Caco-2 (cell line): ENCODE data around the gene NLRP1. TPM values are rescaled to one million over a fixed set of nuclear protein-coding genes. Genes with fewer than 3 reads are reported as not detected.

Experiments
- BruUV-seq: library from RNA; stranded (reverse); fragments of 400-500 nt; replicated peaks from 2 replicates; lab custom pipeline; 2021; lab: Mats Ljungman, UMichigan
- CTCF ChIA-PET: fragments of 300-600 bp; sonication (Branson Sonifier 250); formaldehyde crosslinking; loops from one replicate; lab custom pipeline; 2022; ENCODE audit warnings: antibody characterized with exemption; lab: Charles Lee
- POLR2A ChIA-PET: fragments of 300-600 bp; sonication (Branson Sonifier 250); formaldehyde crosslinking; loops from one replicate; lab custom pipeline; 2022; ENCODE audit warnings: antibody characterized with exemption; lab: Charles Lee
- DNase-seq, 2 experiments: peaks; one replicate each; pipeline versions ENCODE4 v3.0.0 to v3.0.0-alpha.2; 2020 to 2022
- H3K27me3 ChIP-seq: replicated peaks from 2 replicates; pipeline ENCODE4 v1.6.0; 2011; ENCODE audit warnings: low read length; ENCODE audit not compliant: control insufficient read depth, insufficient read depth
- H3K36me3 ChIP-seq: 2 replicates; pipeline ENCODE4 v1.5.1; 2011; ENCODE audit warnings: low read length; ENCODE audit not compliant: control insufficient read depth, insufficient read depth
- H3K4me1 ChIP-seq: fragments of 250-450 bp; sonication (Bioruptor Pico); 2 replicates; pipeline ENCODE4 v1.5.1; 2020; ENCODE audit warnings: mild to moderate bottlenecking
- H3K4me3 ChIP-seq: 2 replicates; pipeline ENCODE4 v1.5.1; 2011; ENCODE audit warnings: low read depth, mild to moderate bottlenecking, control low read depth, low read length
- H3K9me3 ChIP-seq: fragments of 250-450 bp; sonication (Bioruptor Pico); 2 replicates; pipeline ENCODE4 v1.5.1; 2020; ENCODE audit warnings: mild to moderate bottlenecking, moderate library complexity
- H3K27ac Mint-ChIP-seq: one replicate; pipeline ENCODE4 v1.8.0; 2022; ENCODE audit warnings: mixed read lengths; ENCODE audit not compliant: unreplicated experiment
- H3K27me3 Mint-ChIP-seq: one replicate; pipeline ENCODE4 v1.8.0; 2022; ENCODE audit warnings: mixed read lengths; ENCODE audit not compliant: insufficient read depth, unreplicated experiment
- H3K36me3 Mint-ChIP-seq: one replicate; pipeline ENCODE4 v1.8.0; 2022; ENCODE audit warnings: mild to moderate bottlenecking, mixed read lengths; ENCODE audit not compliant: insufficient read depth, unreplicated experiment
- H3K4me1 Mint-ChIP-seq: one replicate; pipeline ENCODE4 v1.8.0; 2022; ENCODE audit warnings: low read depth, mixed read lengths; ENCODE audit not compliant: unreplicated experiment
- H3K4me3 Mint-ChIP-seq: one replicate; pipeline ENCODE4 v1.8.0; 2022; ENCODE audit warnings: mild to moderate bottlenecking, moderate library complexity, mixed read lengths; ENCODE audit not compliant: unreplicated experiment
- H3K9me3 Mint-ChIP-seq: one replicate; pipeline ENCODE4 v1.8.0; 2022; ENCODE audit warnings: mixed read lengths; ENCODE audit not compliant: unreplicated experiment
- intact Hi-C: fragments of 100-400 bp; cut with micrococcal nuclease; formaldehyde crosslinking; loops from one replicate; pipeline ENCODE4 v1.10.0; 2022; ENCODE audit not compliant: unreplicated experiment
- total RNA-seq: library from RNA; stranded (reverse); gene quantifications from 2 replicates; pipeline ENCODE4 v1.2.3, GENCODE V29; 2022
- TF ChIP-seq, protein P1 (sequence below), 2 experiments: fragments of 200-600 bp in 1 of 2; IDR thresholded peaks; 1 replicate in 1 of 2; 2 replicates in 1 of 2; pipeline versions ENCODE4 v1.5.1 to v1.8.0; 2011 to 2022; ENCODE audit warnings: antibody characterized with exemption in 1 of 2, control low read depth in 1 of 2, inconsistent platforms in 1 of 2, low read depth in 1 of 2, low read length in 1 of 2, mild to moderate bottlenecking in 1 of 2, moderate library complexity in 1 of 2; ENCODE audit not compliant: insufficient read depth in 1 of 2, severe bottlenecking in 1 of 2, unreplicated experiment in 1 of 2

The NLRP1 gene
- total RNA-seq, 1 experiment from 2014 or later = 0.09 TPM

DNA sequence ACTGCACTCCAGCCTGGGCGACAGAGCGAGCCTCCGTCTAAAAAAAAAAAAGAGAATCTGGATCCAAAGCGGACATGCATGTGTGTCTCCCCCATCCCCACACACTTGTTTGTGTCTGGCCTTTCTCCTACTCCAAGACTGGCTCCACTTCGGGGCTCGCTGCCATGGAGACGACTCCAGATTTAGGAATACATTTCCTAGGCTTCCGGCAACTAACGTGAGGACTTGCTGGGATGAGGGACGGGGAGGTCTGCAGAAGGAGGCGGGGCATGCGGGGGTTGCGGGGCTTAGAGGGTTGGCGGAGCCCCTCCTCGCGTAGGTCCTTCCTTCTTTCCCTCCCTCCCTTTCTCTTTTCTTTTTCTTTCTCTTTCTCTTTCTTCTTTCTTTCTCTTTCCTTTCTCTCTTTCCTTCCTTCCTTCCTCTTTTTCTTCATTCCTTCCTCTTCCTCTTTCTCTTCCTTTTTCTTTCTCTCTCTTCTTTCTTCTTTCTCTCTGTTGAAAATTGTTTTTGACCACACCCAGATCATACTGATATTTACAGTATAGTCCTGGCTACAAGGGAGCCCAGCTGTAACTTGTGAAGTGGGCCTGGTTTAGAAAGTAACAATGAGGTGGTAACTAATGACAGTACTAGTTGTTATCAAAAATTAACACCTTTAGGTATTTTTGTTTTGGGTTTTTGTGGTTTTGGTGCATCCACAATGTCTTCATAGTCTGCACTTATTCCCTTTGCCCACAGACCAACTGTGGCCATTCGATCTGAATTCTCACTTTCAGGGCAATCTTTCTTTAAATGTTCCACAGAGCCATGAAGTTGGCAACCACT is 72.7 kb downstream of the NLRP1 start:
- Mint-ChIP-seq H3K4me1 (peaks cover 6% of the 10 kb centered on the region), H3K27ac (no peak overlapping the region), H3K9me3 (no peaks in the 10 kb centered on the region), H3K27me3 (no peaks in the 10 kb centered on the region), H3K4me3 (no peak overlapping the region), H3K36me3 (no peaks in the 10 kb centered on the region)
- H3K4me1 ChIP-seq = peaks cover 4% of the 10 kb centered on the region
- BruUV-seq = no TSS peak
- intact Hi-C loops = no loop called here
- H3K9me3 ChIP-seq = no peaks in the 10 kb centered on the region
- H3K4me3 ChIP-seq = no peak overlapping the region
- TF ChIP-seq, protein P1, sequence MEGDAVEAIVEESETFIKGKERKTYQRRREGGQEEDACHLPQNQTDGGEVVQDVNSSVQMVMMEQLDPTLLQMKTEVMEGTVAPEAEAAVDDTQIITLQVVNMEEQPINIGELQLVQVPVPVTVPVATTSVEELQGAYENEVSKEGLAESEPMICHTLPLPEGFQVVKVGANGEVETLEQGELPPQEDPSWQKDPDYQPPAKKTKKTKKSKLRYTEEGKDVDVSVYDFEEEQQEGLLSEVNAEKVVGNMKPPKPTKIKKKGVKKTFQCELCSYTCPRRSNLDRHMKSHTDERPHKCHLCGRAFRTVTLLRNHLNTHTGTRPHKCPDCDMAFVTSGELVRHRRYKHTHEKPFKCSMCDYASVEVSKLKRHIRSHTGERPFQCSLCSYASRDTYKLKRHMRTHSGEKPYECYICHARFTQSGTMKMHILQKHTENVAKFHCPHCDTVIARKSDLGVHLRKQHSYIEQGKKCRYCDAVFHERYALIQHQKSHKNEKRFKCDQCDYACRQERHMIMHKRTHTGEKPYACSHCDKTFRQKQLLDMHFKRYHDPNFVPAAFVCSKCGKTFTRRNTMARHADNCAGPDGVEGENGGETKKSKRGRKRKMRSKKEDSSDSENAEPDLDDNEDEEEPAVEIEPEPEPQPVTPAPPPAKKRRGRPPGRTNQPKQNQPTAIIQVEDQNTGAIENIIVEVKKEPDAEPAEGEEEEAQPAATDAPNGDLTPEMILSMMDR (IDR thresholded peaks at IDR 0.05; ENCODE audit: insufficient read depth in 1 of 2, low read depth in 1 of 2, low read length in 1 of 2, severe bottlenecking in 1 of 2, unreplicated experiment in 1 of 2) = no peak
- CTCF ChIA-PET = no interaction called here
- H3K27me3 ChIP-seq = no peaks in the 10 kb centered on the region
- POLR2A ChIA-PET = no interaction called here
- no peak for DNase-seq
- H3K36me3 ChIP-seq = no peaks in the 10 kb centered on the region

DNA sequence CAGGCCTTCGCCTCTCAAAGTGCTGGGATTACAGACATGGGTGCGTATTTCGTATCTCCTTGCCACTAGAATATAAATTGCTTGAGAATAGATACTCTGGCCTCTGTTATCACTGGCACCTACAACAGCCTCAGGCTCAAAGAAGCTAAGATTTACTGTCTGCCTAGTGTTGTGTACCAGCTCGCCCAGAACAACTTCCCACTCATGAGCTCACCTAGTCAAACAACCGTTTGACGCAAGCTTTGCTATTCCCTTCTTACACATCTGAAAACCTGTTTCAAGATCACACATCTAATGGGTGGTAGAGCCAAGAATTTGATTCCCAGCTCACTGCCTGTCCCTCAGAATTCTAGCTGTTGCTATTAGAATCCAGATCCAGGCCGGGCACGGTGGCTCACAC is 73.5 kb downstream of the NLRP1 start:
- ChIA-PET CTCF (no interaction called here), POLR2A (no interaction called here)
- TF ChIP-seq, protein P1 (IDR thresholded peaks at IDR 0.05; ENCODE audit: insufficient read depth in 1 of 2, low read depth in 1 of 2, low read length in 1 of 2, severe bottlenecking in 1 of 2, unreplicated experiment in 1 of 2) = no peak
- no TSS peak for BruUV-seq
- Mint-ChIP-seq H3K4me1 (no peaks in the 10 kb centered on the region), H3K27me3 (no peaks in the 10 kb centered on the region), H3K9me3 (no peaks in the 10 kb centered on the region), H3K4me3 (no peak overlapping the region), H3K27ac (no peak overlapping the region), H3K36me3 (no peaks in the 10 kb centered on the region)
- H3K36me3 ChIP-seq = no peaks in the 10 kb centered on the region
- intact Hi-C loops = no loop called here
- H3K27me3 ChIP-seq = no peaks in the 10 kb centered on the region
- no peak overlapping the region for H3K4me3 ChIP-seq
- H3K9me3 ChIP-seq = no peaks in the 10 kb centered on the region
- DNase-seq = no peak
- no peaks in the 10 kb centered on the region for H3K4me1 ChIP-seq

DNA sequence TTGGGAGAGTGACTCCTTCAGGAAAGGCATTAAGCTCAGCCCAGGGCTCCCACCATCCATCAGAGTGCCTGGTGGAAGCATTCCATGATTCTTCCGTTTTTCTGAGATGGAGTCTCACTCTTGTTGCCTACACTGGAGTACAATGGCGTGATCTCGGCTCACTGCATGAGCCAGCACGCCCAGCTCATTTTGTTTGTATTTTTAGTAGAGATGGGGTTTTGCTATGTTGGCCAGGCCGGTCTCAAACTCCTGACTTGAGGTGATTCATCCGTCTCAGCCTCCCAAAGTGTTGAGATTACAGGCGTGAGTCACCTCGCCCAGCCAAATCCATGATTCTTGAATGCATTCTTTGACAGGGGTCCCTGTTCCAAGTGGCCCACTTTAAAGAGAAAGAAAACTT is 74.8 kb downstream of the NLRP1 start:
- Histone ChIP-seq H3K4me1 (no peaks in the 10 kb centered on the region), H3K36me3 (no peaks in the 10 kb centered on the region), H3K9me3 (no peaks in the 10 kb centered on the region), H3K27me3 (no peaks in the 10 kb centered on the region), H3K4me3 (no peak overlapping the region)
- ChIA-PET POLR2A (no interaction called here), CTCF (no interaction called here)
- H3K4me1 Mint-ChIP-seq = no peaks in the 10 kb centered on the region
- H3K27ac Mint-ChIP-seq = no peak overlapping the region
- H3K27me3 Mint-ChIP-seq = no peaks in the 10 kb centered on the region
- no peak for DNase-seq
- intact Hi-C loops = no loop called here
- H3K36me3 Mint-ChIP-seq = no peaks in the 10 kb centered on the region
- TF ChIP-seq, protein P1 (IDR thresholded peaks at IDR 0.05; ENCODE audit: insufficient read depth in 1 of 2, low read depth in 1 of 2, low read length in 1 of 2, severe bottlenecking in 1 of 2, unreplicated experiment in 1 of 2) = no peak
- H3K4me3 Mint-ChIP-seq = no peak overlapping the region
- no TSS peak for BruUV-seq
- H3K9me3 Mint-ChIP-seq = no peaks in the 10 kb centered on the region
